GM12875 (cell line): Measurements from ENCODE around the gene FAM222A.

Experiments
- H3K4me3 ChIP-seq: one replicate; pipeline ENCODE4 v1.5.1; 2011; ENCODE audit warnings: low read depth, low read length, control low read depth
- TF ChIP-seq, protein P1 (sequence below): IDR thresholded peaks from 2 replicates; pipeline ENCODE4 v1.5.1; 2011; ENCODE audit warnings: low read depth, mild to moderate bottlenecking, control low read depth, inconsistent platforms, low read length, moderate library complexity, borderline replicate concordance; ENCODE audit not compliant: insufficient read depth

The FAM222A gene

DNA sequence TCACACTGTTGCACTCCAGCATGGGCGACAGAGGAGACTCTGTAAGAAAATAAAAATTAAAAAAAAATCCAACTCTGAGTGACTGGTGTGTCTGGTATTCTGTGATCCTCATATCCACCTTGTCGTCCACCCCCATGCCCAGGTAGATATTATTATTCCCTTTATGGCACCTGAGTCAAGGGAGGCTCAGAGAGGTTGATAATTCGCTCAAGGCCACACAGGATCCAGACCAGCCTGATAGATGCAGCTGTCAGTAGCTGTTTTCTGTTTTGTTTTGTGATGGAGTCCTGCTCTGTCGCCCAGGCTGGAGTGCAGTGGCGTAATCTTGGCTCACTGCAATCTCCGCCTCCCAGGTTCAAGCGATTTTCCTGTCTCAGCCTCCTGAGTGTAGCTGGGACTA lies 14.8 kb upstream of the FAM222A start:
- no peak overlapping the region for H3K4me3 ChIP-seq
- TF ChIP-seq, protein P1, sequence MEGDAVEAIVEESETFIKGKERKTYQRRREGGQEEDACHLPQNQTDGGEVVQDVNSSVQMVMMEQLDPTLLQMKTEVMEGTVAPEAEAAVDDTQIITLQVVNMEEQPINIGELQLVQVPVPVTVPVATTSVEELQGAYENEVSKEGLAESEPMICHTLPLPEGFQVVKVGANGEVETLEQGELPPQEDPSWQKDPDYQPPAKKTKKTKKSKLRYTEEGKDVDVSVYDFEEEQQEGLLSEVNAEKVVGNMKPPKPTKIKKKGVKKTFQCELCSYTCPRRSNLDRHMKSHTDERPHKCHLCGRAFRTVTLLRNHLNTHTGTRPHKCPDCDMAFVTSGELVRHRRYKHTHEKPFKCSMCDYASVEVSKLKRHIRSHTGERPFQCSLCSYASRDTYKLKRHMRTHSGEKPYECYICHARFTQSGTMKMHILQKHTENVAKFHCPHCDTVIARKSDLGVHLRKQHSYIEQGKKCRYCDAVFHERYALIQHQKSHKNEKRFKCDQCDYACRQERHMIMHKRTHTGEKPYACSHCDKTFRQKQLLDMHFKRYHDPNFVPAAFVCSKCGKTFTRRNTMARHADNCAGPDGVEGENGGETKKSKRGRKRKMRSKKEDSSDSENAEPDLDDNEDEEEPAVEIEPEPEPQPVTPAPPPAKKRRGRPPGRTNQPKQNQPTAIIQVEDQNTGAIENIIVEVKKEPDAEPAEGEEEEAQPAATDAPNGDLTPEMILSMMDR: no peak

DNA sequence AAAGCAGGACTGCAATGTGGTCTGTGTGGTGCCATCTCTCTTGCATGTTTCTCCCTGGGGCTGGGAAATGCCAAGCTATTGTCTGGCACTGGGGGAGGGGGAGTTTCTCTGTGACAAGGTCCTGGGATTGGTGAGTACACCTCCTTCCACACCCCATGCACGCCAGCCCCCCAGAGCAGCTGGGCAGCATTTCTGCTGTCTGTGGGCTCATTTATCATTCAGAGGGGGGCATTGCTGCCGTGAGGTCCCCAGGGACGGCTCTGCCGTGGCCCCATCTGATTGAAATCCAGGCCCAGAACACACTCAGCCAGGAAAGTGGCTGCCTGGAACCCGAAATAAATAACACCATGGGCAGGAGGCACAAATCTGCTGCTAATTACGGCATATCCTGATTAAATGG lies 12.6 kb upstream of the FAM222A start:
- TF ChIP-seq, protein P1: no peak
- no peak overlapping the region for H3K4me3 ChIP-seq

DNA sequence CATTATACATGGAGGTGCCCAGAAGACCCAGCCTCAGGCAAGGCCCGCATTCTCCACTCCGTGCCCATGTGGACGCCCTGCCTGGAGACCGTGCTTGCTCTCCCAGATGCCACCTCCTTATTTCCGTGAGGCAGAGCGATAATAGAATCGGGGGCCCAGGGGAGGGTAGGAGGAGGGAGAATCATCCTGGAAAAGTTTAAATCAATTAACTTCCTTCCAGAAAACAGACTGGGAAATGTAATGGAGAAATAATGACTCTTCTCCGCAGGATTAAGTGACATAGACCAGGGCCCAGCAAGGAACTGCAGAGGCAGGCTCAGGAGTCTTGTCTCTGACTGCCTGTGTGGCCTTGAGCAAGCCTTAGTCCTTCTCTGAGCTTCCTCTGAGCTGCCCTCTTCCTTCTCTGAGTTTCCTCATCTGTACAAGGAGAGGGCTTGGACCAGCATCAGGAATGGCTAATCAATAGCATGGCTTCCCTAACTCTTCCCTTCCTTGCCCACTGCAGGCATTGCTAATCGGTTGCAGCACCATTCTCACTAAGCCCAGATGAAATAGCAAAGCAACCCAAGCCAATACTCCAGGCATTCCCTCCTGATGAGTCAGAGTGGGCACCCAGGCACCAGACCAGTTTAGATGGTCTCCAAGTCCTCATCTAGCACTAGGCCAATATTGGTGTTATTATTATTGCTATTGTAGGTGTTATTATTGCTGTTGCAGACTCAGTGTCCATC lies 11.3 kb upstream of the FAM222A start:
- no peak overlapping the region for H3K4me3 ChIP-seq
- TF ChIP-seq, protein P1: no peak

DNA sequence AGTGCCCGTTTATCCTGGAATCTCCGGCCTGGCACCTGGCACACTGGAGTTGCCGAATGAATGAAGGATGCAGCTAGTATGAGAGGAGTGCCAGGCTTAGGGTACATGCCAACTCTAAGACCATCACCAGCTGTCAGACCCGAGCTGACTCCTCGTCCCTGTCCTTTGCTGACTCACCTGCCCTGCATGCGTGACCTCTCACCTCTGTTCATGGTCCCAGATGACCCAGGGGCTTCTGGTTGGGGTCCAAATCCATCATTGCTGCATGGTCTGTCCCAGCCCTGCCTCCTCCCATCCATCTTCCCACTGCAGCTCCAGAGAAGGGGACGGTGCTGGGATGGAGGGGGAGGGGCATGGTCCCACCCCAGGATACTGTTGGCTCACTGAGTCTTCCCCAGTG lies 9.9 kb upstream of the FAM222A start:
- TF ChIP-seq, protein P1: no peak
- H3K4me3 ChIP-seq: no peak overlapping the region

DNA sequence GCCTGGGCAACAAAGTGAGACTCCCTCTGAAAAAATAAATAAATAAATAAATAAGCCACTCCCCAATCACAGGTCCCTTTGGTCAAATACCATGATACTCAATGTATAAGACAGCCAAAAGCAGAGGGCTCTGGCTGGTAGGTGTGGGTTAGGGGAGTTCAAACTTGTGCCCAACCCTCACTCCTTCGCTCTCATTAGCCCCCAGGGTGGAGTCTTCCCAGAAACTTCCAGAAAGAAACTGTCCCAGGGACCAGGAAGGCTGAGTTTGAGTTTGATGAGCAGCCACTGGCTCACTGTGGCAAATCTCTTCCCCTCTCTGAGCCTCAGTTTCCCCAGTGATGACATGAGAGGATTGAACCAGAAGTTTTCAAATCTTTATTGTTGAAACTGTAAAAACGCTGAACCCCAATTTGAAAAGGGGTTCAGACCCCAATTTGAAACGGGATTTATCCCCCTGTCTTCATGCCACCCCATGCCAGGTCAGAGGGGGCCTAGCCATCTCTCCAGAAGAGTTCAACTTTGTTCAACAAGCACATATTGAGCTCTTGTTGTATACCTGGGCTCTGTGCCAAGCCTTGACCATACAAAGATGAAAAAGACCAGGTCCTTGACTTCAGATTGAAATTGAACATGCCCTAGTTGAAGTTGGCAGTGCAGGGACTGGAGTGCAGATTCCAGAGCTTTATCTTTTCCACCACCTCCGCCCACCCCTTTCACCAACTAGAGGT lies 9.1 kb upstream of the FAM222A start:
- TF ChIP-seq, protein P1: no peak

DNA sequence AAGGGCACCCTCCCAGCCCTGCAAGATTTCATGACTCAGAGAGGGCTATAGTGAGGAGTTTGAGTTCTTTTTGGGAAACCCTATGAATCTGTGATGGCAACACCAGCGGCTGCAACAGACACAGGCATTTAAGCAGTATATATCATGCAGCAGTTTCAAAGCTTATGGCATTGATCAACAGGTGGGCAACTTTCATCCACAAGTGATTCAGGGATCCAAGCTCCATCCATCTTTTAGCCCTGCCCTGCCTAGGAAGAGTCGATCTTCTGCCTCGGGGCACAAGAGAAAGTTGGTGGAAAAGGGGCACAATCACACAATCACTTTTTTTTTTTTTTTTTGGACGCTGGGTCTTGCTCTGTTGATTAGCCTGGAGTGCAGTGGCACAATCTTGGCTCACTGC lies 8.3 kb upstream of the FAM222A start:
- no peak overlapping the region for H3K4me3 ChIP-seq
- TF ChIP-seq, protein P1: no peak

More for the DNA sequence above, 9.1 kb upstream of the FAM222A start:
- H3K4me3 ChIP-seq: no peak overlapping the region

DNA sequence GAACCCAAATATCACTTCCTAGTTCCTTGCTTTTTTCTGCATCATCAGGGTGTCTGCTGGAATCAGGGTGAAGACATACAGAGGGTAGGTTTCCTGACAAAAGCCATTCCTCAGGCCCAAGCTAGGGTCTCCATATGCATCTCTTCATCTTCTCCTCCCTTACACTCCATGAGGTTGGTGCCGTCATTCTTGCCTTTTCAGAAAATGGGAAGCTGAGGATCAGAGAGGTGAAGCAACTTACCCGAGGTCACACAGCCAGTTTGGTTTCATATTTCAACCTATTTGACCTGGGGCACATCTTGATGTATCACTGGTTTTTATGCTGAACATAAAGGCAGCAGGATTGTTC lies 7.3 kb upstream of the FAM222A start:
- H3K4me3 ChIP-seq: no peak overlapping the region
- TF ChIP-seq, protein P1: no peak
